GM18867 (cell line): ENCODE data around the gene FHL1.

ENCODE experiments used
- ATAC-seq: cut with Tn5 transposase; IDR thresholded peaks from one replicate; pipeline ENCODE4 v1.9.1; 2021; ENCODE audit warnings: mild to moderate bottlenecking, moderate library complexity; ENCODE audit not compliant: unreplicated experiment

Gene FHL1

GRCh38 chrX:136250191-136251040 lies 103.1 kb downstream of the FHL1 start:
- peak; percentile 32 for ATAC-seq

- ATAC-seq = peak; percentile 85
Observed at GRCh38 chrX:136251041-136251991, 104.0 kb downstream of the FHL1 start, which contains the start of gene MAP7D3. Gene MAP7D3 (minus strand): TSS chrX:136251400. CDS start chrX:136251358, 42 bp downstream.

GRCh38 chrX:136255541-136255940 lies 108.2 kb downstream of the FHL1 start:
- ATAC-seq = no peak

- ATAC-seq = no peak
Observed at GRCh38 chrX:136256026-136256425, 108.7 kb downstream of the FHL1 start.

GRCh38 chrX:136258951-136259350 lies 111.6 kb downstream of the FHL1 start:
- ATAC-seq = no peak

- ATAC-seq = no peak
Observed at GRCh38 chrX:136259543-136259942, 112.2 kb downstream of the FHL1 start.

- no peak for ATAC-seq
Observed at GRCh38 chrX:136260776-136261175, 113.4 kb downstream of the FHL1 start.
